ENCODE data around the gene NTNG2.
"Not testable (repeated sequence)": the region's sequence is repeated elsewhere in the genome, so short reads cannot be mapped to it uniquely, and the experiment has no call there.

Gene NTNG2

GRCh38 chr9:132161743-132162184 is at the start of gene NTNG2:
Gene NTNG2, plus strand, starts transcription at chr9:132162058. Its CDS starts 4,774 bp downstream, at chr9:132166832.
- no peak for ATAC-seq

- no peak for ATAC-seq
Measured at GRCh38 chr9:132114102-132114707, 47.7 kb upstream of the NTNG2 start.

GRCh38 chr9:132116583-132116982 is 45.3 kb upstream of the NTNG2 start:
- ATAC-seq: no peak

GRCh38 chr9:132117694-132118093 is 44.2 kb upstream of the NTNG2 start:
- no peak for ATAC-seq

GRCh38 chr9:132121021-132121420 is 40.8 kb upstream of the NTNG2 start:
- no peak for ATAC-seq

GRCh38 chr9:132124800-132125199 is 37.1 kb upstream of the NTNG2 start:
- no peak for ATAC-seq

- ATAC-seq: no peak
Measured at GRCh38 chr9:132125361-132125760, 36.5 kb upstream of the NTNG2 start.

- ATAC-seq: peak; percentile 90 to 92
Measured at GRCh38 chr9:132125944-132126679, 35.7 kb upstream of the NTNG2 start.

GRCh38 chr9:132126680-132127236 is 35.1 kb upstream of the NTNG2 start:
- ATAC-seq: no peak

- no peak for ATAC-seq
Measured at GRCh38 chr9:132127888-132128534, 33.8 kb upstream of the NTNG2 start.

GRCh38 chr9:132129535-132129934 is 32.3 kb upstream of the NTNG2 start:
- ATAC-seq: no peak

- ATAC-seq: not testable (repeated sequence)
Measured at GRCh38 chr9:132134085-132134484, 27.8 kb upstream of the NTNG2 start.

GRCh38 chr9:132135456-132135855 is 26.4 kb upstream of the NTNG2 start:
- ATAC-seq: no peak

- no peak for ATAC-seq
Measured at GRCh38 chr9:132136151-132136780, 25.6 kb upstream of the NTNG2 start.

- no peak for ATAC-seq
Measured at GRCh38 chr9:132141344-132141947, 20.4 kb upstream of the NTNG2 start.

GRCh38 chr9:132141948-132142594 is 19.8 kb upstream of the NTNG2 start:
- no peak for ATAC-seq

- no peak for ATAC-seq
Measured at GRCh38 chr9:132142924-132143323, 18.9 kb upstream of the NTNG2 start.

- no peak for ATAC-seq
Measured at GRCh38 chr9:132143359-132143758, 18.5 kb upstream of the NTNG2 start.

GRCh38 chr9:132144708-132145365 is 17.0 kb upstream of the NTNG2 start:
- peak; percentile 92 to 96 for ATAC-seq

GRCh38 chr9:132146039-132146438 is 15.8 kb upstream of the NTNG2 start:
- no peak for ATAC-seq

GRCh38 chr9:132146575-132146974 is 15.3 kb upstream of the NTNG2 start:
- no peak for ATAC-seq

GRCh38 chr9:132147331-132147730 is 14.5 kb upstream of the NTNG2 start:
- ATAC-seq: no peak
